GM12891 (cell line): ENCODE data around the gene CYP2J2.

Experiments
- POLR2A ChIP-seq: IDR thresholded peaks from 2 replicates; pipeline ENCODE4 v1.6.1; 2011; ENCODE audit warnings: low read depth, low read length, control low read depth
- POLR2AphosphoS5 ChIP-seq: IDR thresholded peaks from 2 replicates; pipeline ENCODE4 v1.6.1; 2011; ENCODE audit warnings: low read depth, low read length, control low read depth

GRCh38 chr1:59967141-59967697, 40.6 kb upstream of the CYP2J2 start:
- TF ChIP-seq POLR2A = no peak
- no peak for TF ChIP-seq POLR2AphosphoS5
